NCI-H2029 (cell line): ENCODE measurements around the gene PGAP2.
A peak's percentile ranks its signal among the peaks of the same experiment; 100 is the strongest.
"Not testable (repeated sequence)": the region's sequence is repeated elsewhere in the genome, so short reads cannot be mapped to it uniquely, and the experiment has no call there.

ENCODE experiments used
- DNase-seq: peaks from one replicate; lab custom pipeline; 2025; lab: John Stamatoyannopoulos, UW

The PGAP2 gene

GRCh38 chr11:3803726-3804495 lies 4.4 kb upstream of the PGAP2 start:
- no peak for DNase-seq

- DNase-seq = peak; percentile 59
These were observed 682 bp downstream of the PGAP2 start for GRCh38 chr11:3808861-3809623.

- DNase-seq = no peak
These were observed 1.2 kb downstream of the PGAP2 start for GRCh38 chr11:3809624-3809928.

GRCh38 chr11:3810446-3810845 lies 2.1 kb downstream of the PGAP2 start:
- DNase-seq = no peak

GRCh38 chr11:3810951-3811350 lies 2.6 kb downstream of the PGAP2 start:
- no peak for DNase-seq

- not testable (repeated sequence) for DNase-seq
These were observed 6.5 kb downstream of the PGAP2 start for GRCh38 chr11:3814832-3815231.

- no peak for DNase-seq
These were observed 7.5 kb downstream of the PGAP2 start for GRCh38 chr11:3815845-3816244.

GRCh38 chr11:3816673-3817072 lies 8.3 kb downstream of the PGAP2 start:
- DNase-seq = no peak

- no peak for DNase-seq
These were observed 8.9 kb downstream of the PGAP2 start for GRCh38 chr11:3817181-3817800.

- no peak for DNase-seq
These were observed 12.6 kb downstream of the PGAP2 start for GRCh38 chr11:3820971-3821370.

GRCh38 chr11:3822312-3822711 lies 14.0 kb downstream of the PGAP2 start:
- no peak for DNase-seq

GRCh38 chr11:3823303-3823702 lies 14.9 kb downstream of the PGAP2 start:
- DNase-seq = no peak

GRCh38 chr11:3823762-3824506 lies 15.6 kb downstream of the PGAP2 start:
- DNase-seq = no peak

GRCh38 chr11:3824714-3825472 lies 16.5 kb downstream of the PGAP2 start:
- peak; percentile 18 for DNase-seq

GRCh38 chr11:3825473-3826154 lies 17.3 kb downstream of the PGAP2 start:
- DNase-seq = no peak

GRCh38 chr11:3826721-3827120 lies 18.4 kb downstream of the PGAP2 start:
- no peak for DNase-seq

GRCh38 chr11:3827434-3828186 lies 19.2 kb downstream of the PGAP2 start:
- no peak for DNase-seq

GRCh38 chr11:3830088-3830487 lies 21.7 kb downstream of the PGAP2 start:
- no peak for DNase-seq

- DNase-seq = no peak
These were observed 22.4 kb downstream of the PGAP2 start for GRCh38 chr11:3830730-3831129.
